ENCODE data around the gene FGF2. TPM values are rescaled to one million over a fixed set of nuclear protein-coding genes. Genes with fewer than 3 reads are reported as not detected.
A peak's percentile ranks its signal among the peaks of the same experiment; 100 is the strongest.

Gene FGF2
- polyA plus RNA-seq, 1 experiment: 25.1 TPM

DNA sequence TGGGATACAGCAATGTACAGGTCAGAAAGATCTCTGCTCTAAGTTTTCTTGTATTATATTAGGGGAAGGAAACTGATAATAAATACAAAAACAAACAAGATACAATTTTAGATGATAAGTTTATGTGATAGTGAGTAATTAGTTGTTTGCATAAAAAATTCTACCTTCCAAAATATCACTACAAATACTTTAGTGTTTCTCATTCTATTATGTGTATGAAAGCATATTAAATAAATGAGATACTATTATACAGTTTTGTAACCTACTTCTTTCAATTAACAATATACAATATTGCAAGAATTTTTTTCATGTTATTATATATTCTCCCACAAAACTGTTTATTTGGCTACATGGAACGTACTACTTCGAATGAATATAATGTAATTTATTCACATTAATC, 4.2 kb upstream of the FGF2 start:
- no peak overlapping the region for H3K4me3 ChIP-seq (ENCODE audit: low read depth, low read length)
- TF ChIP-seq, protein P1, sequence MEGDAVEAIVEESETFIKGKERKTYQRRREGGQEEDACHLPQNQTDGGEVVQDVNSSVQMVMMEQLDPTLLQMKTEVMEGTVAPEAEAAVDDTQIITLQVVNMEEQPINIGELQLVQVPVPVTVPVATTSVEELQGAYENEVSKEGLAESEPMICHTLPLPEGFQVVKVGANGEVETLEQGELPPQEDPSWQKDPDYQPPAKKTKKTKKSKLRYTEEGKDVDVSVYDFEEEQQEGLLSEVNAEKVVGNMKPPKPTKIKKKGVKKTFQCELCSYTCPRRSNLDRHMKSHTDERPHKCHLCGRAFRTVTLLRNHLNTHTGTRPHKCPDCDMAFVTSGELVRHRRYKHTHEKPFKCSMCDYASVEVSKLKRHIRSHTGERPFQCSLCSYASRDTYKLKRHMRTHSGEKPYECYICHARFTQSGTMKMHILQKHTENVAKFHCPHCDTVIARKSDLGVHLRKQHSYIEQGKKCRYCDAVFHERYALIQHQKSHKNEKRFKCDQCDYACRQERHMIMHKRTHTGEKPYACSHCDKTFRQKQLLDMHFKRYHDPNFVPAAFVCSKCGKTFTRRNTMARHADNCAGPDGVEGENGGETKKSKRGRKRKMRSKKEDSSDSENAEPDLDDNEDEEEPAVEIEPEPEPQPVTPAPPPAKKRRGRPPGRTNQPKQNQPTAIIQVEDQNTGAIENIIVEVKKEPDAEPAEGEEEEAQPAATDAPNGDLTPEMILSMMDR (IDR thresholded peaks at IDR 0.05; ENCODE audit: low read depth, low read length): no peak
- H3K27me3 ChIP-seq (ENCODE audit: control insufficient read depth, insufficient read depth, low read length): no peaks in the 10 kb centered on the region
- CTCF ChIA-PET: no interaction called here
- POLR2A ChIA-PET: no interaction called here
- H3K27ac ChIP-seq (ENCODE audit: low read depth, low read length): no peak overlapping the region
- no peaks in the 10 kb centered on the region for H3K9me3 ChIP-seq (ENCODE audit: control insufficient read depth, insufficient read depth, low read length)
- DNase-seq (ENCODE audit: low read depth, low spot score): no peak

DNA sequence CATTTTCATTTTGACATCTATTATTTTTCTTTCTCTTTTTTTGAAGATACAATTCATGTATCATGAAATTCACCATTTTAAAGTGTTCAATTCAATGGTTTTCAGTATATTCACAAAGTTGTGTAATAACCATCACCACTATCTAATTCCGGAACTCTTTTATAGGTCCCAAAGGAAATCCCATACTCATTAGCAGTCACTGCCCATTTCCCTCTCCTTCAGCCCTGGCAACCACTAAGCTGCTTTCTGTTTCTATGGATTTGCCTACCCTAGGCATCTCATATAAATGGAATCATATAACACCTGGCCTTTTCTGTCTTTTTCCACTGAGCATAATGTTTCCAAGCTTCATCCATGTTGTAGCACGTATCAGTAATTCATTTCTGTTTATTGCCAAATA, 3.2 kb upstream of the FGF2 start:
- no peak for DNase-seq (ENCODE audit: low read depth, low spot score)
- Histone ChIP-seq H3K27ac (ENCODE audit: low read depth, low read length) (no peak overlapping the region), H3K4me3 (ENCODE audit: low read depth, low read length) (no peak overlapping the region), H3K27me3 (ENCODE audit: control insufficient read depth, insufficient read depth, low read length) (no peaks in the 10 kb centered on the region), H3K9me3 (ENCODE audit: control insufficient read depth, insufficient read depth, low read length) (no peaks in the 10 kb centered on the region)
- ChIA-PET POLR2A (no interaction called here), CTCF (no interaction called here)
- TF ChIP-seq, protein P1 (IDR thresholded peaks at IDR 0.05; ENCODE audit: low read depth, low read length): no peak

DNA sequence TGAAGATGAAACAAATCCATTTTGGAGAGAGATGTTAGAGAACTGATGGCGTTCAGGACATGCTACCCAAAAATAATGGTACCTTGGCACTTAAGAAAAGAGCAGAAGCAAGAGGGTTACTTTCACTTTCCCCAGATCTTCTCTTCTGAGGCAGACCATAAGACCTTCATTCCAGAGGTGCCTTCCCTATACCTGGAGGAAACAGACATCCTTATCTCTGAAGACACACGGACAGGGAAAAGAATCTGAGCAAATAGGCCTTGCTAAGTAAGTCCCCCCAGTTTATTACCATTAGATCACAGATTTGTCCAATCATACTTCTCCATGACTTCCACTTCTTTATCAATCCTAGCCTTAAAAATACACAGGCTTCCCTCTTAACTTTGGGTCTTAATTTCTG, 2.0 kb upstream of the FGF2 start:
- TF ChIP-seq, protein P1 (IDR thresholded peaks at IDR 0.05; ENCODE audit: low read depth, low read length): no peak
- ChIA-PET POLR2A (no interaction called here), CTCF (interaction anchor here (1.6 kb wide), 1 partner anchor 67 kb away, joined by 5 read pairs; no protein-coding TSS in a partner anchor)
- no peak for DNase-seq (ENCODE audit: low read depth, low spot score)
- Histone ChIP-seq H3K9me3 (ENCODE audit: control insufficient read depth, insufficient read depth, low read length) (no peaks in the 10 kb centered on the region), H3K27ac (ENCODE audit: low read depth, low read length) (no peak overlapping the region), H3K27me3 (ENCODE audit: control insufficient read depth, insufficient read depth, low read length) (no peaks in the 10 kb centered on the region), H3K4me3 (ENCODE audit: low read depth, low read length) (no peak overlapping the region)

DNA sequence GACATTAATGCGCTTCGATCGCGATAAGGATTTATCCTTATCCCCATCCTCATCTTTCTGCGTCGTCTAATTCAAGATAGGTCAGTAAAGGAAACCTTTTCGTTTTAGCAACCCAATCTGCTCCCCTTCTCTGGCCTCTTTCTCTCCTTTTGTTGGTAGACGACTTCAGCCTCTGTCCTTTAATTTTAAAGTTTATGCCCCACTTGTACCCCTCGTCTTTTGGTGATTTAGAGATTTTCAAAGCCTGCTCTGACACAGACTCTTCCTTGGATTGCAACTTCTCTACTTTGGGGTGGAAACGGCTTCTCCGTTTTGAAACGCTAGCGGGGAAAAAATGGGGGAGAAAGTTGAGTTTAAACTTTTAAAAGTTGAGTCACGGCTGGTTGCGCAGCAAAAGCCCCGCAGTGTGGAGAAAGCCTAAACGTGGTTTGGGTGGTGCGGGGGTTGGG, 528 bp upstream of the FGF2 start:
- no peaks in the 10 kb centered on the region for H3K27me3 ChIP-seq (ENCODE audit: control insufficient read depth, insufficient read depth, low read length)
- H3K4me3 ChIP-seq (ENCODE audit: low read depth, low read length): peak overlapping the region; percentile 87
- POLR2A ChIA-PET: no interaction called here
- no peak for DNase-seq (ENCODE audit: low read depth, low spot score)
- H3K9me3 ChIP-seq (ENCODE audit: control insufficient read depth, insufficient read depth, low read length): no peaks in the 10 kb centered on the region
- TF ChIP-seq, protein P1 (IDR thresholded peaks at IDR 0.05; ENCODE audit: low read depth, low read length): no peak
- CTCF ChIA-PET: interaction anchor here (1.6 kb wide), 1 partner anchor 69 kb away, joined by 5 read pairs; no protein-coding TSS in a partner anchor
- H3K27ac ChIP-seq (ENCODE audit: low read depth, low read length): peak overlapping the region; percentile 77

DNA sequence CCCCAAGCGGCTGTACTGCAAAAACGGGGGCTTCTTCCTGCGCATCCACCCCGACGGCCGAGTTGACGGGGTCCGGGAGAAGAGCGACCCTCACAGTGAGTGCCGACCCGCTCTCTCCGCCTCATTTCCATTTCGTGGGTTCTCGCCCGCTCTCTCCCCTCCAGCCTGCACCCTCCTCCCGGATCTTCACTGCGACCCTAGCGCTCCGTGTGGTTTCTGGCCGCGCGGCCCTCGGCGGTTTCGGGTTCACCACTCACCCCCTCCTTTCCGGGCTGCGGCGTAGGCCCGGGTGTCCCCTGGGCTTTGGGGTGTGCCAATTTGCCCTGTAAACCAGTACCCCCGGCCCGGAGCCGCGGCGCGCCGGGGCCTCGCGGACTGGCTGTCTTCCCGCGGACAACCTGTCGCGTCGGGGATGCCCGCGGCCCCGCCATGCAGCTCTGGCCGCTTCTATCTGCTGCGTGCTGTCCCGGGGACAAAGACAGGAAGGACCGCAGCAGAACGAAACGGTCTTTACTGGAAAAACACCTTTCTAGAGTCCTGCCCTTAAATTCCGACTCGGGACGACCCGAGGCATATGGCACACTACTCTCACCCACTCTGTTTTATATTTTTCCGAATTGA, 737 bp downstream of the FGF2 start:
- Histone ChIP-seq H3K27me3 (ENCODE audit: control insufficient read depth, insufficient read depth, low read length) (no peaks in the 10 kb centered on the region), H3K27ac (ENCODE audit: low read depth, low read length) (peak overlapping the region; percentile 77), H3K9me3 (ENCODE audit: control insufficient read depth, insufficient read depth, low read length) (no peaks in the 10 kb centered on the region), H3K4me3 (ENCODE audit: low read depth, low read length) (peak overlapping the region; percentile 87)
- TF ChIP-seq, protein P1 (IDR thresholded peaks at IDR 0.05; ENCODE audit: low read depth, low read length): peak; percentile 30; the same call in 1 of the 2 replicates
- ChIA-PET CTCF (interaction anchor here (0.6 to 1.4 kb wide), 8 partner anchors 24 to 269 kb away, joined by 3 to 8 read pairs (median 3); no protein-coding TSS in a partner anchor), POLR2A (interaction anchor here (1.3 kb wide), 1 partner anchor 94 kb away, joined by 5 read pairs; the partner anchor contains the start of gene NUDT6)
- no peak for DNase-seq (ENCODE audit: low read depth, low spot score)
